GM12872 (cell line): ENCODE results near the gene RIPK3.

Source experiments
- TF ChIP-seq, protein P1 (sequence below): IDR thresholded peaks from 3 replicates; pipeline ENCODE4 v1.5.1; 2011; ENCODE audit warnings: low read depth, mild to moderate bottlenecking, low read length, moderate library complexity; ENCODE audit not compliant: insufficient read depth

RIPK3 gene

GRCh38 chr14:24291446-24292117, 48.2 kb downstream of the RIPK3 start:
- TF ChIP-seq, protein P1, sequence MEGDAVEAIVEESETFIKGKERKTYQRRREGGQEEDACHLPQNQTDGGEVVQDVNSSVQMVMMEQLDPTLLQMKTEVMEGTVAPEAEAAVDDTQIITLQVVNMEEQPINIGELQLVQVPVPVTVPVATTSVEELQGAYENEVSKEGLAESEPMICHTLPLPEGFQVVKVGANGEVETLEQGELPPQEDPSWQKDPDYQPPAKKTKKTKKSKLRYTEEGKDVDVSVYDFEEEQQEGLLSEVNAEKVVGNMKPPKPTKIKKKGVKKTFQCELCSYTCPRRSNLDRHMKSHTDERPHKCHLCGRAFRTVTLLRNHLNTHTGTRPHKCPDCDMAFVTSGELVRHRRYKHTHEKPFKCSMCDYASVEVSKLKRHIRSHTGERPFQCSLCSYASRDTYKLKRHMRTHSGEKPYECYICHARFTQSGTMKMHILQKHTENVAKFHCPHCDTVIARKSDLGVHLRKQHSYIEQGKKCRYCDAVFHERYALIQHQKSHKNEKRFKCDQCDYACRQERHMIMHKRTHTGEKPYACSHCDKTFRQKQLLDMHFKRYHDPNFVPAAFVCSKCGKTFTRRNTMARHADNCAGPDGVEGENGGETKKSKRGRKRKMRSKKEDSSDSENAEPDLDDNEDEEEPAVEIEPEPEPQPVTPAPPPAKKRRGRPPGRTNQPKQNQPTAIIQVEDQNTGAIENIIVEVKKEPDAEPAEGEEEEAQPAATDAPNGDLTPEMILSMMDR: no peak

GRCh38 chr14:24290746-24291145, 49.0 kb downstream of the RIPK3 start:
- TF ChIP-seq, protein P1: no peak

GRCh38 chr14:24289649-24290280, 50.0 kb downstream of the RIPK3 start:
- TF ChIP-seq, protein P1: no peak

DNA sequence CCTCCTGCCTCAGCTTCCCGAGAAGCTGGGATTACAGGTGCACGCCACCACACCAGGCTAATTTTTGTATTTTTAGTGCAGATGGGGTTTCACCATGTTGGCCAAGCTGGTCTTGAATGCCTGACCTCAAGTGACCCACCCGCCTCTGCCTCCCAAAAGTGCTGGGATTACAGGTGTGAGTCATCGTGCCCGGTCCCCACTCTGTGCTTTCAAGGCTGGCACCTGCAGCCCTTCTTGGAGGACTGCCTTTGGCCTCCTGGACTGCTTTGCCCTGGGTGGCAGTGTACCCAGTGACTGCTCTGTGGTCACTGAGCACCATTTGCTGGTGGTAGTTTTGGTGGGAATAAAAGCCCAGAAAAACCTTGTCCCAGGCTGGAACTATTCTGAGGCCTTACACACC, 52.8 kb downstream of the RIPK3 start:
- TF ChIP-seq, protein P1: no peak
